ENCODE measurements around the gene CPSF4. TPM values are rescaled to one million over a fixed set of nuclear protein-coding genes. Genes with fewer than 3 reads are reported as not detected.

The CPSF4 gene
- total and polyA plus RNA-seq, 3 experiments from 2014 or later = 22.7 to 66.6 (median 58.7) TPM

DNA sequence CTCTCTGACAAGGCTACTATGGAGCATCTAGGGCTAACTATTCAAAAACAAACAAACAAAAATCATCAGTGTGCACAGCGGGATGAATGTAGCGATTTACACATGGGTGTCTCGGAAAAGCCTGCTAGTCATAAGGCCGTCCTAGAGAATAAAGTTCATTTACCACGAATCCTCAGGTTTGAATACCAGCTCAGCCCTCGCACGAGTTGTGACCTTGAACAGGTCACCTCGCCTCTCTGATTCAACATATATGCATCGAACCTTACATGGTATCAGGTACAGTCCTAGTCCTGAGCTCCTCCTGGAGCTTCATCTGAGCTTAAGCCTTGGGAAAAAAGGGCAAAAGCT, 26.7 kb downstream of the CPSF4 start:
- Histone ChIP-seq H3K4me1 (ENCODE audit: insufficient read depth, low read length) (peaks cover 21% of the 10 kb centered on the region), H3K27ac (ENCODE audit: low read depth, low read length) (peak overlapping the region; percentile 84), H3K36me3 (ENCODE audit: insufficient read depth, low read length) (peaks cover 8% of the 10 kb centered on the region), H3K9me3 (ENCODE audit: low read length) (no peaks in the 10 kb centered on the region), H3K4me3 (ENCODE audit: low read length) (peak overlapping the region; percentile 92), H3K27me3 (ENCODE audit: insufficient read depth, low read length, poor library complexity, severe bottlenecking) (no peaks in the 10 kb centered on the region)
- Mint-ChIP-seq H3K9me3 (no peaks in the 10 kb centered on the region), H3K4me3 (peak overlapping the region; percentile 93 to 97 (median 95)), H3K36me3 (peaks cover 0 to 29% (median 4%) of the 10 kb centered on the region in 3 donors), H3K4me1 (peaks cover 23 to 48% (median 38%) of the 10 kb centered on the region in 3 donors), H3K27ac (peak overlapping the region; percentile 76 to 98 (median 92)), H3K27me3 (peaks cover 0 to 3% of the 10 kb centered on the region in 2 donors)
- DNase-seq = no peak
- POLR2A ChIA-PET = interaction anchor here (0.6 to 1.8 kb wide), 6 partner anchors 10 to 58 kb away, joined by 3 to 9 read pairs (median 4); partner anchors contain the start of genes BUD31, CPSF4, PTCD1 and ZKSCAN5
- CTCF ChIA-PET = interaction anchor here (0.9 to 1.4 kb wide), 2 partner anchors 27 to 57 kb away, joined by 3 to 4 read pairs; partner anchors contain the start of genes BUD31 and PDAP1

DNA sequence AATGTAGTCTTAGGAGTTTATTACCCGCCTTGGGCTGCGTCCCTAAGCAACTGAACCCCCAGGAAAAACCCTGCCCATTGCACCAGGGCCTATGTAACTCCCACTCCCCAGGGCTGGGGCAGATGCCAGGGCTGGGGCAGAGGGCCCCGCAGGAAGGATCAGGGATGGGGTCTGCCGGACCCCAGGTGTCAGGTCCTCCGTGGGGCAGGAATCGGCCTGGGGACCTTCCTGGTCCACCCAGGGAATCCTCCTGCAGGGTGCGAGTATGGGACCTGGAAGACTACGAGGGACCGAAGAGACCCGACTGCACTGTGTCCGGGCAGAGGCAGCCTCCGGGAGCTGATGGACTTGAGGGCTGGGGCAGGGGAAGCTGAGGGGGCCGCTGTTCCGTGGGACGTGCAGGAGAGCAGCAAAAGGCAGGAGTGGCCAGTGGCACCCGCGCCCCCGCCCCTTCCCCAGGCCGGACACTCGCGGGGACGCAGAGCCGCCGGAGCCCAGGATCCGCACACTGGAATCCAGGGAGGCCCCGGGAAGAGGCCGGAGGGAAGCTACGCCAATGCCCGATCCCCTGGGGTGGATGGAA, 29.7 kb downstream of the CPSF4 start:
- H3K27ac Mint-ChIP-seq = peak overlapping the region in 2 of 8 donors; percentile 23 to 54
- peaks cover 0 to 25% (median 4%) of the 10 kb centered on the region in 3 donors for H3K36me3 Mint-ChIP-seq
- Histone ChIP-seq H3K36me3 (ENCODE audit: insufficient read depth, low read length) (peaks cover 4% of the 10 kb centered on the region), H3K4me1 (ENCODE audit: insufficient read depth, low read length) (peaks cover 16% of the 10 kb centered on the region), H3K4me3 (ENCODE audit: low read length) (no peak overlapping the region), H3K27me3 (ENCODE audit: insufficient read depth, low read length, poor library complexity, severe bottlenecking) (no peaks in the 10 kb centered on the region), H3K9me3 (ENCODE audit: low read length) (no peaks in the 10 kb centered on the region), H3K27ac (ENCODE audit: low read depth, low read length) (no peak overlapping the region)
- ChIA-PET CTCF (interaction anchor here (0.9 kb wide), 1 partner anchor 31 kb away, joined by 3 read pairs; the partner anchor contains the start of gene ZNF394), POLR2A (no interaction called here)
- peak overlapping the region in 3 of 7 donors; percentile 41 to 70 (median 64) for H3K4me3 Mint-ChIP-seq
- H3K9me3 Mint-ChIP-seq = no peaks in the 10 kb centered on the region
- DNase-seq = no peak
- peaks cover 34 to 42% (median 41%) of the 10 kb centered on the region in 3 donors for H3K4me1 Mint-ChIP-seq
- peaks cover 0 to 3% of the 10 kb centered on the region in 2 donors for H3K27me3 Mint-ChIP-seq

DNA sequence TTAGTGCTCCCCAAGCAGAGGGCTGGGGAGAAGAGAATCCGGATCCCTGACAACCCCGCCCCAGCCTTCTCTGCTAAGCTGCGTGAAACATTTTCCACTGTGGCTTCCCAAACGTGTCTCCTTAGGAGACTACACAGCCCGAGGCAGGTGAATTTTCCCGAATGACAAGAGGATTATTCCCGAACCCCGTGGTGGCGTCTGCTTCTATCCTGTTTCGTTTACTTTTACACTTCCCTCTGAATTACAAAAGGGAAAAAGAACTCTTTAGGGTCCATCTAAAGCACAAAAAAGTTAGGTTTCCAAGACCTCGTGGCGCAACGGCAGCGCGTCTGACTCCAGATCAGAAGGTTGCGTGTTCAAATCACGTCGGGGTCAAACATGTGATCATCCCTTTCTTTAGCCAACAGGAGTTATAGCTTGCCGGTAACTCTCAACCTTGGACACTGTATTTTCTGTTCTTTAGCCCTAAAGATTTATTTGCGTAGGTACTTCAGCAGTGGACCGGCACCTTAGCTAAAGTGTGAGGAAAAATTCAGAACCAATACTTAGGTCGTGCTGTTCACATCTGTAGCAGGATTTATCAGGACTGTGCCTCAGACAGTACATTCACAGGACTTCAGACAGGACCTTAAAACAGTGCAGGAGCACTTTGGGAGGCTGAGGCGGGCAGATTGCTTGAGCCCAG, 30.8 kb downstream of the CPSF4 start:
- Mint-ChIP-seq H3K36me3 (peaks cover 0 to 20% (median 0%) of the 10 kb centered on the region in 3 donors), H3K27ac (peak overlapping the region in 2 of 8 donors; percentile 27 to 93), H3K4me1 (peaks cover 30 to 40% (median 35%) of the 10 kb centered on the region in 3 donors), H3K27me3 (peaks cover 0 to 3% of the 10 kb centered on the region in 2 donors), H3K9me3 (no peaks in the 10 kb centered on the region), H3K4me3 (peak overlapping the region in 3 of 7 donors; percentile 38 to 97 (median 73))
- no peak for DNase-seq
- Histone ChIP-seq H3K4me3 (ENCODE audit: low read length) (no peak overlapping the region), H3K4me1 (ENCODE audit: insufficient read depth, low read length) (peaks cover 22% of the 10 kb centered on the region), H3K27me3 (ENCODE audit: insufficient read depth, low read length, poor library complexity, severe bottlenecking) (no peaks in the 10 kb centered on the region), H3K9me3 (ENCODE audit: low read length) (no peaks in the 10 kb centered on the region), H3K27ac (ENCODE audit: low read depth, low read length) (no peak overlapping the region), H3K36me3 (ENCODE audit: insufficient read depth, low read length) (no peaks in the 10 kb centered on the region)
- POLR2A ChIA-PET = no interaction called here
- CTCF ChIA-PET = interaction anchor here (0.9 kb wide), 1 partner anchor 30 kb away, joined by 3 read pairs; the partner anchor contains the start of gene ZNF394

DNA sequence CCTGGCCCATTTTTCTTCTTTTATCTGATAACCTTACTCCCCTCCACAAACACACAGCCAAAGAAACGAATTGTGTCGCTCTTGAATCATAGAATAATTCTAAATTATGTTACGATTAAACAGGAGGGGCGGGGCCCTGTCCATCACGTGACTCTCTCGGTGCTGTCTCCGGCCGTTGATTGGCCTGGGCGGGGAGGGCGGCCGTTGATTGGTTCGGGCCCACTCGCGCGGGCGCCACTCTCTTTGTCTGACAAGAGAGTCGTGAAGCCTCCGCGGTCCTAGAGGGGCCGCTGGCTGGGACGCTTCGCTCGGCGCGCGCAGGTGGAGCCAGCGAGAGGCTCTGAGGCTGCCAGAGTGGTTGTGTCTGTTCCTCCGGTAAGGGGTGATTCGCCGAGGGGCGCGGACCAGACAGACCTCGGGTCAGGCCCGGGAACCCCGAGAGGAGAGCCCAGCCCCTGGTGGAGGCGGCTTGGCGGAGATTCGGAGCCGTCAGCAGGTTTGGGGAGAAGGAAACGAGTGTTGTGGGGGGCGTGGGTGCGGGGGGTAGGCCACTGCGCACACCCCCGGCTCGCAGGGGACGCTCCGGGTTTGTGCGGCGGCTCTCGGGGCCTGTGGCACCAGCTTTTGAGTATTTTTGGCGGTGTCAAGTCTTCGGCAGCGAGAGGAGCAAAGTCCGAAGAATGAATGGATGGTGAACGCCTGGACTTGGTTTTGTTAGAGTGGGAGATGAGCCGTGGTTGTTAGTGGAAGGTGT, 34.0 kb downstream of the CPSF4 start, which contains the start of gene ZNF789:
Gene ZNF789 (plus strand): TSS at position 330 of the 754 bp plus-strand sequence. CDS start 3,567 bp downstream, outside the sequence.
- CTCF ChIA-PET = interaction anchor here (0.9 to 1.9 kb wide), 3 partner anchors 28 to 101 kb away, joined by 3 to 6 read pairs (median 3); partner anchors contain the start of genes ZKSCAN5 and ZNF394
- peak; percentile 92 to 98 (median 98) for DNase-seq
- Histone ChIP-seq H3K36me3 (ENCODE audit: insufficient read depth, low read length) (no peaks in the 10 kb centered on the region), H3K27me3 (ENCODE audit: insufficient read depth, low read length, poor library complexity, severe bottlenecking) (no peaks in the 10 kb centered on the region), H3K9me3 (ENCODE audit: low read length) (no peaks in the 10 kb centered on the region), H3K27ac (ENCODE audit: low read depth, low read length) (peak within 1 kb of the TSS; percentile 78), H3K4me3 (ENCODE audit: low read length) (peak within 1 kb of the TSS; percentile 83), H3K4me1 (ENCODE audit: insufficient read depth, low read length) (peaks cover 10% of the 10 kb centered on the region)
- peaks cover 0 to 16% (median 0%) of the 10 kb centered on the region in 3 donors for H3K36me3 Mint-ChIP-seq
- peaks cover 25 to 37% (median 27%) of the 10 kb centered on the region in 3 donors for H3K4me1 Mint-ChIP-seq
- H3K27ac Mint-ChIP-seq = peak within 1 kb of the TSS; percentile 75 to 97 (median 94)
- H3K9me3 Mint-ChIP-seq = no peaks in the 10 kb centered on the region
- peak within 1 kb of the TSS; percentile 86 to 97 (median 94) for H3K4me3 Mint-ChIP-seq
- POLR2A ChIA-PET = no interaction called here
- H3K27me3 Mint-ChIP-seq = peaks cover 0 to 3% of the 10 kb centered on the region in 2 donors

- no peaks in the 10 kb centered on the region for H3K36me3 ChIP-seq (ENCODE audit: insufficient read depth, low read length)
- peak overlapping the region; percentile 83 for H3K4me3 ChIP-seq (ENCODE audit: low read length)
- H3K27ac Mint-ChIP-seq = peak overlapping the region; percentile 52 to 95 (median 87)
- H3K27me3 ChIP-seq (ENCODE audit: insufficient read depth, low read length, poor library complexity, severe bottlenecking) = no peaks in the 10 kb centered on the region
- H3K36me3 Mint-ChIP-seq = peaks cover 0 to 19% (median 0%) of the 10 kb centered on the region in 3 donors
- no peaks in the 10 kb centered on the region for H3K9me3 Mint-ChIP-seq
- peaks cover 15% of the 10 kb centered on the region for H3K4me1 ChIP-seq (ENCODE audit: insufficient read depth, low read length)
- ChIA-PET CTCF (interaction anchor here (1.1 to 1.9 kb wide), 2 partner anchors 27 to 32 kb away, joined by 3 to 6 read pairs; partner anchors contain the start of genes ZKSCAN5 and ZNF394), POLR2A (interaction anchor here (1.4 kb wide), 1 partner anchor 26 kb away, joined by 4 read pairs; the partner anchor contains the start of gene ZNF394)
- peaks cover 30 to 43% (median 31%) of the 10 kb centered on the region in 3 donors for H3K4me1 Mint-ChIP-seq
- H3K27ac ChIP-seq (ENCODE audit: low read depth, low read length) = peak overlapping the region; percentile 78
- no peak for DNase-seq
- H3K27me3 Mint-ChIP-seq = peaks cover 0 to 3% of the 10 kb centered on the region in 2 donors
- no peaks in the 10 kb centered on the region for H3K9me3 ChIP-seq (ENCODE audit: low read length)
- peak overlapping the region; percentile 86 to 97 (median 94) for H3K4me3 Mint-ChIP-seq
These were observed 34.5 kb downstream of the CPSF4 start for GRCh38 chr7:99473315-99473596.

GRCh38 chr7:99476107-99476506, 37.4 kb downstream of the CPSF4 start:
- CTCF ChIA-PET = interaction anchor here (0.9 kb wide), 1 partner anchor 12 kb away, joined by 3 read pairs; no protein-coding TSS in a partner anchor
- H3K4me3 ChIP-seq (ENCODE audit: low read length) = no peak overlapping the region
- H3K4me1 ChIP-seq (ENCODE audit: insufficient read depth, low read length) = peaks cover 27% of the 10 kb centered on the region
- no peak overlapping the region for H3K4me3 Mint-ChIP-seq
- no peaks in the 10 kb centered on the region for H3K27me3 Mint-ChIP-seq
- peaks cover 8% of the 10 kb centered on the region for H3K36me3 ChIP-seq (ENCODE audit: insufficient read depth, low read length)
- H3K36me3 Mint-ChIP-seq = peaks cover 0 to 37% (median 0%) of the 10 kb centered on the region in 3 donors
- no peak for DNase-seq
- no peaks in the 10 kb centered on the region for H3K27me3 ChIP-seq (ENCODE audit: insufficient read depth, low read length, poor library complexity, severe bottlenecking)
- POLR2A ChIA-PET = interaction anchor here (0.6 to 1.4 kb wide), 2 partner anchors 29 to 85 kb away, joined by 3 to 8 read pairs; partner anchors contain the start of gene ZKSCAN5
- H3K27ac Mint-ChIP-seq = peak overlapping the region in 3 of 8 donors; percentile 25 to 68 (median 50)
- no peaks in the 10 kb centered on the region for H3K9me3 Mint-ChIP-seq
- H3K27ac ChIP-seq (ENCODE audit: low read depth, low read length) = no peak overlapping the region
- H3K9me3 ChIP-seq (ENCODE audit: low read length) = no peaks in the 10 kb centered on the region
- H3K4me1 Mint-ChIP-seq = peaks cover 36 to 53% (median 38%) of the 10 kb centered on the region in 3 donors
